ENCODE results near the gene CCDC137.
A peak's percentile ranks its signal among the peaks of the same experiment; 100 is the strongest.

CCDC137 gene

DNA sequence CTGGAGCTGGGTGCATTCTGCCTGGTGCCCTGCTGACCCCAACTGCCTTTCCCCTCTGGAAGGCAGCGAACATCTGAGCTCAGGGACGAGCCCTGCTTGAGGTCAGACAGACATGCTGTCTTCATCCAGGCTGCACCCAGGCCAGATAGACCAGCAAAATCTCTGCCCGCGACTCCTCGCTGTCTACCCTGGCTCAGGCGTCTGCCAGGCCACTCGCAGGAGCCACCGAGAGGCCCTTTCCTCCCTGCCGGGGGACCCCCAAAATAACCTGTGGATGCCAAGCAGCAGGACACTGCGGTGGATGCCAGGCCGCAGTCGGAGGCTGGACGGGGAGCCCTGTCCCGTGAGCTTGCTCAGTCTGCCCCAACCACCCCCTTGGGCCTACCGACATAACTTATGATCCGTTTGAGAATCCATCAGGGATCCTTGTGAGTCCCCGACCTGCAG lies 42.2 kb downstream of the CCDC137 start:
- H3K4me1 ChIP-seq (ENCODE audit: control insufficient read depth, insufficient read depth, low read length), result peaks cover 41% of the 10 kb centered on the region

DNA sequence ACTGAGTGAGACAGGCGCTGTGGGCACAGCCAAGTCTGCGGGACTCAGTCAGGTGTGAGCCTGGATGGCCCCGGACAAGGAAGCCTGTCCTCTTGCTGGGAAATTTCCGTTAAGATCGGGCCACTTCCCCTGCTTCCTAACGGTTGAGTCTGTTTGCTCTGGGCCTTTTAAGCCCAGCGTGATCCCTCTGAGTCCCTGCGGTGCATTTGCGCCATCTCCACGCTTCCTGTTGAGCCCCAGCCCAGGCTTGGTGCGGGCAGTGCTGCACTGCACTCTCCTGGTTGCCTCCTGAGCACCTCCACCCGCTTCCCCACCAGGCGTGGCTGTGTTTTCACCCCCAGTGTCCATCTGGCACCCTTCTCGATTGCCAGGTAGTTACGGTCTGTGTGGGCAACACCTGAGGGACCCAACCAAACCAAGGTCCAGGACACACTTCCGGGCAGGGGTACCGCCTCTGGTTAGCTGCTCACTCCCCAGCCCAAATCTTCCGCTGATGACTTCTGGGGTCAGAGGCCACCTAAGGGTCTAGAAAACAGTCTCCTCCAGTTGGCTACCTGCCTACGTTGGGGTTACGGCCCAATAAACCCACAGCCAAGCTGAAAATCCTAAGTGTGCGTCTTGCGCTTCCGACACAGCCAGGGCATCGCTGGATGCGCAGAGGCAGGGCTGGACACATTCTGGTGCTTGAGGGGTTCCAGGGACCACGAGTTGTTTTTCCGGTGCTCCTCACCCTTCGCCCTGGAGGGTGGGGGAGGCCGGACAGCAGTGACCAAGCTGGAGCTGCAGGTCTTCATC lies 44.2 kb downstream of the CCDC137 start:
- Histone ChIP-seq H3K27me3 (ENCODE audit: control insufficient read depth, insufficient read depth, low read length) (no peaks in the 10 kb centered on the region), H3K4me3 (ENCODE audit: low read length) (no peak overlapping the region), H3K9me3 (ENCODE audit: control insufficient read depth, low read length) (no peaks in the 10 kb centered on the region), H3K4me1 (ENCODE audit: control insufficient read depth, insufficient read depth, low read length) (peaks cover 41% of the 10 kb centered on the region), H3K36me3 (ENCODE audit: control insufficient read depth, insufficient read depth, low read length) (peaks cover 3% of the 10 kb centered on the region), H3K9ac (ENCODE audit: low read length) (peak overlapping the region; percentile 53)

More for the DNA sequence above, 42.2 kb downstream of the CCDC137 start:
- Histone ChIP-seq H3K27me3 (ENCODE audit: control insufficient read depth, insufficient read depth, low read length) (no peaks in the 10 kb centered on the region), H3K36me3 (ENCODE audit: control insufficient read depth, insufficient read depth, low read length) (peaks cover 5% of the 10 kb centered on the region), H3K9me3 (ENCODE audit: control insufficient read depth, low read length) (no peaks in the 10 kb centered on the region), H3K4me3 (ENCODE audit: low read length) (no peak overlapping the region), H3K9ac (ENCODE audit: low read length) (no peak overlapping the region)

DNA sequence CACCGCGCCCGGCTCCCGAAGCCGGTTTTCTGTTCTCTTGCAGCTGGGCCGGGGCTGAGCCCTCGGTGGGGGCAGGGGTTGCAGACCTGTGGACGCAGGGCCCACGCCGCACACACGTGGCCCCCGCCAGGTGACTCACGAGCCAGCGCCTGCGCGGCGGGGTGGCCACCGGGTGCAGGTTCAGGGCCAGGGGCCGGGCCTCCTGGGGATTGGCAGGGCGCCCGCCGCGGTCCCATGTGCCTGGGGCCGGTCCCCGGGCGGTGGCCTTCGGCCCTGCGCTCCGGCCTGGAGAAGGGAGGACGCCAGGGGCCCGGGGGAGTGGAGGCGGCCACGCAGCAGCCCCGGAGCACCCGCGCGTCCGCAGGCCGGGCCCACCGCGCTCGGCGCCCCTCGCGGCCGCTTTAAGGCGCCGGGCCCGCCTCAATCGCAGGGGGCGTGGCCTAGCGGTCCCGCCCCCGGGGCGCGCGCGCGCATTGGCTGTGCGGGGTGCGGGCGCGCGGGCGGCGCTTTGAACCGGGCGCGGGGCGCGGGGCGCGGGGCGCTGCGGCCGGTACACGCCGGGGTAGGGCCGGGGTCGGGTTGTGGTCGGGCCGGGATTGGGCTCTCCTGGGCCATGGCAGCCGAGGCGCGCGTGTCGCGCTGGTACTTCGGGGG lies 45.4 kb downstream of the CCDC137 start, which contains the start of gene SLC25A10:
Gene SLC25A10, plus strand, starts transcription at position 471 of the 654 bp plus-strand sequence. Its CDS starts 143 bp downstream, at position 614.
- H3K27me3 ChIP-seq (ENCODE audit: control insufficient read depth, insufficient read depth, low read length), result no peaks in the 10 kb centered on the region
- no peaks in the 10 kb centered on the region for H3K36me3 ChIP-seq (ENCODE audit: control insufficient read depth, insufficient read depth, low read length)
- no peaks in the 10 kb centered on the region for H3K9me3 ChIP-seq (ENCODE audit: control insufficient read depth, low read length)
- peak within 1 kb of the TSS; percentile 58 for H3K4me3 ChIP-seq (ENCODE audit: low read length)
- peaks cover 41% of the 10 kb centered on the region for H3K4me1 ChIP-seq (ENCODE audit: control insufficient read depth, insufficient read depth, low read length)
- H3K9ac ChIP-seq (ENCODE audit: low read length), result peak within 1 kb of the TSS; percentile 72

GRCh38 chr17:81712468-81713003 lies 46.0 kb downstream of the CCDC137 start:
- H3K4me1 ChIP-seq (ENCODE audit: control insufficient read depth, insufficient read depth, low read length), result peaks cover 41% of the 10 kb centered on the region
- H3K27me3 ChIP-seq (ENCODE audit: control insufficient read depth, insufficient read depth, low read length), result no peaks in the 10 kb centered on the region
- no peaks in the 10 kb centered on the region for H3K36me3 ChIP-seq (ENCODE audit: control insufficient read depth, insufficient read depth, low read length)
- peak overlapping the region; percentile 58 for H3K4me3 ChIP-seq (ENCODE audit: low read length)
- H3K9me3 ChIP-seq (ENCODE audit: control insufficient read depth, low read length), result no peaks in the 10 kb centered on the region
- peak overlapping the region; percentile 72 for H3K9ac ChIP-seq (ENCODE audit: low read length)

DNA sequence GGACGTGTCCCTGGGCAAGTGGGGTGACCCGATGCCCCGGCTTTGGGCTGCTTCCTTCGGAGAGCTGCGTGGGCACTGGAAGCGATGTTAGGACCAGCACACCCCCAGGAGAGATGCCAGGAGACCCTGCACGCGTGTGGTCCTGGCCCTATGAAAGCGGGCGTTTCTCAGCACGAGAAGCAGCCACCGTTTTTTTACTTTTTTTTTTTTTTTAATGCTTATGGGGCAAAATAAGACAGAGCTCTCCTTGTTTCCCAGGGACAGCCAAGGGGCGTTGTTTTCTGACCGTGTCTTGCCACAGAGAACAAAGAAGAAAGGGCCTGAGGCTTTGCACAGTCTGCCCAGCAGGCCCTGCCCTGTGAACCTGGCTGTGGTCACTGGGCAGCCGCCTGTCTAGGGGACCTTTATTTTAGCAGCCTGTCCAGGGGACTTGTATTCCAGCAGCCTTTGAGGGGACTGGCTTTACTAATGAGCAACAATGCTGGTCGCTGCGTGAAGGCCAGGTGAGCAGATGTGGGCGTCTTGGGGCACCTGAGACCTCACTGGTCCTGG lies 46.5 kb downstream of the CCDC137 start:
- peaks cover 41% of the 10 kb centered on the region for H3K4me1 ChIP-seq (ENCODE audit: control insufficient read depth, insufficient read depth, low read length)
- H3K9me3 ChIP-seq (ENCODE audit: control insufficient read depth, low read length), result no peaks in the 10 kb centered on the region
- peak overlapping the region; percentile 72 for H3K9ac ChIP-seq (ENCODE audit: low read length)
- H3K4me3 ChIP-seq (ENCODE audit: low read length), result peak overlapping the region; percentile 58
- no peaks in the 10 kb centered on the region for H3K27me3 ChIP-seq (ENCODE audit: control insufficient read depth, insufficient read depth, low read length)
- no peaks in the 10 kb centered on the region for H3K36me3 ChIP-seq (ENCODE audit: control insufficient read depth, insufficient read depth, low read length)

GRCh38 chr17:81713556-81714411 lies 47.2 kb downstream of the CCDC137 start:
- peak overlapping the region; percentile 72 for H3K9ac ChIP-seq (ENCODE audit: low read length)

DNA sequence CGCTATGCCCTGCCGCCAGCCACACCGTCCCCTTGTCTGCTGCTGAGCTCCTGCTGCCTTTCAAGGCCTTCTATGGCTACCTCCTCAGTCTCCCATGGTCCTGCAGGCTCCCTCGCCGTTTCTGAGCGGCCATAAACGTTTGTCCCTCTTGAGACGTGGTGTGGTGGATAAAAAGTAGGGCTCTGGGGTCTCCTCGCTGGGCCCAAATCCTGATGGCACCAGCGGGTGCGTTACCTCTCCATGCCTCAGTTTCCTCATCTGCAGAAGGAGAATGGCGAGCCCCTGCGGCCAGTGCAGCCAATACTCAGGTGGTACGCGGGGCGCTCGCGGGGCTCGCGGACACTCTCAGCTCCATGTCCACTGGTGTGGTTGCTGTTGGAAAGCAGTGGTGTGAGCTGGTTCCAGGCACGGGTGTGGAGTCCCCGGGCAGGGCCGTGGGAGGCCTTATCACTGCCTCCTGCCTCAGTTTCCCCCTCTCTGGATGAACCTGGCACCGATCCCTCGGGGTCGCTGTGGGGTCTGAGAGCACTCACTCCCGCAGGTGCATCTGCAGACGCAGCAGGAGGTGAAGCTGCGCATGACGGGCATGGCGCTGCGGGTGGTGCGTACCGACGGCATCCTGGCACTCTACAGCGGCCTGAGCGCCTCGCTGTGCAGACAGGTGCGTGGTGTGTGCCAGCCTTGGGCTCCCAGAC lies 48.0 kb downstream of the CCDC137 start:
- peaks cover 41% of the 10 kb centered on the region for H3K4me1 ChIP-seq (ENCODE audit: control insufficient read depth, insufficient read depth, low read length)
- H3K4me3 ChIP-seq (ENCODE audit: low read length), result no peak overlapping the region
- H3K27me3 ChIP-seq (ENCODE audit: control insufficient read depth, insufficient read depth, low read length), result no peaks in the 10 kb centered on the region
- H3K9me3 ChIP-seq (ENCODE audit: control insufficient read depth, low read length), result no peaks in the 10 kb centered on the region
- peak overlapping the region; percentile 72 for H3K9ac ChIP-seq (ENCODE audit: low read length)
- no peaks in the 10 kb centered on the region for H3K36me3 ChIP-seq (ENCODE audit: control insufficient read depth, insufficient read depth, low read length)

More at GRCh38 chr17:81713556-81714411, 47.2 kb downstream of the CCDC137 start:
- Histone ChIP-seq H3K9me3 (ENCODE audit: control insufficient read depth, low read length) (no peaks in the 10 kb centered on the region), H3K27me3 (ENCODE audit: control insufficient read depth, insufficient read depth, low read length) (no peaks in the 10 kb centered on the region), H3K36me3 (ENCODE audit: control insufficient read depth, insufficient read depth, low read length) (no peaks in the 10 kb centered on the region), H3K4me3 (ENCODE audit: low read length) (peak overlapping the region; percentile 58), H3K4me1 (ENCODE audit: control insufficient read depth, insufficient read depth, low read length) (peaks cover 41% of the 10 kb centered on the region)

GRCh38 chr17:81715107-81715871 lies 48.8 kb downstream of the CCDC137 start:
- no peaks in the 10 kb centered on the region for H3K9me3 ChIP-seq (ENCODE audit: control insufficient read depth, low read length)
- no peak overlapping the region for H3K4me3 ChIP-seq (ENCODE audit: low read length)
- H3K36me3 ChIP-seq (ENCODE audit: control insufficient read depth, insufficient read depth, low read length), result no peaks in the 10 kb centered on the region
- no peaks in the 10 kb centered on the region for H3K27me3 ChIP-seq (ENCODE audit: control insufficient read depth, insufficient read depth, low read length)
- H3K9ac ChIP-seq (ENCODE audit: low read length), result no peak overlapping the region
- H3K4me1 ChIP-seq (ENCODE audit: control insufficient read depth, insufficient read depth, low read length), result peaks cover 35% of the 10 kb centered on the region

GRCh38 chr17:81715872-81716673 lies 49.5 kb downstream of the CCDC137 start:
- Histone ChIP-seq H3K9ac (ENCODE audit: low read length) (no peak overlapping the region), H3K27me3 (ENCODE audit: control insufficient read depth, insufficient read depth, low read length) (no peaks in the 10 kb centered on the region), H3K9me3 (ENCODE audit: control insufficient read depth, low read length) (no peaks in the 10 kb centered on the region), H3K4me1 (ENCODE audit: control insufficient read depth, insufficient read depth, low read length) (peaks cover 27% of the 10 kb centered on the region), H3K4me3 (ENCODE audit: low read length) (no peak overlapping the region), H3K36me3 (ENCODE audit: control insufficient read depth, insufficient read depth, low read length) (no peaks in the 10 kb centered on the region)

DNA sequence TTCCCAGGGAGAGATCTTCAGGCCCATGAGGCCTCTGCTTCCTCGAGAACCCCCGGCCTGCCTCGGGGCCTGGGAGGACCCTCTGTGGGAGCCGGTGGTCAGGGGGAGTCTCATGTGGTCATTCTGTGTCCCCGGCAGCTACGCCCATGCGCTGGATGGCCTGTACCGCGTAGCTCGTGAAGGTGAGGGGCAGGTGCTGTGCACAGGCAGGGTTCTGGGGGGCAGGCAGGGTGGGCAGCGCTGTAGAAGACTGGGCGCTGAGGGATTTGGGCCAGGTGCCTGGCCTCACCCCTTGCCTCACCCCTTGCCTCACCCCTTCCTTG lies 50.1 kb downstream of the CCDC137 start:
- no peak overlapping the region for H3K4me3 ChIP-seq (ENCODE audit: low read length)
- H3K27me3 ChIP-seq (ENCODE audit: control insufficient read depth, insufficient read depth, low read length), result no peaks in the 10 kb centered on the region
- H3K36me3 ChIP-seq (ENCODE audit: control insufficient read depth, insufficient read depth, low read length), result no peaks in the 10 kb centered on the region
- no peak overlapping the region for H3K9ac ChIP-seq (ENCODE audit: low read length)
- no peaks in the 10 kb centered on the region for H3K9me3 ChIP-seq (ENCODE audit: control insufficient read depth, low read length)
- peaks cover 22% of the 10 kb centered on the region for H3K4me1 ChIP-seq (ENCODE audit: control insufficient read depth, insufficient read depth, low read length)
